PC-3 (cell line): Measurements from ENCODE around the gene PCNT.

Experiments used
- EZH2 ChIP-seq: fragments of 300-600 bp; sonication (generic); IDR thresholded peaks from one replicate; pipeline ENCODE4 v1.6.1; 2017; ENCODE audit warnings: antibody characterized with exemption, mild to moderate bottlenecking, low read length; ENCODE audit not compliant: unreplicated experiment
- TF ChIP-seq, protein P1 (sequence below): fragments of 300-600 bp; sonication (generic); conservative IDR thresholded peaks from 2 replicates; pipeline ENCODE4 v1.5.1; 2017; ENCODE audit warnings: antibody characterized with exemption, low read depth, mild to moderate bottlenecking, low read length

DNA sequence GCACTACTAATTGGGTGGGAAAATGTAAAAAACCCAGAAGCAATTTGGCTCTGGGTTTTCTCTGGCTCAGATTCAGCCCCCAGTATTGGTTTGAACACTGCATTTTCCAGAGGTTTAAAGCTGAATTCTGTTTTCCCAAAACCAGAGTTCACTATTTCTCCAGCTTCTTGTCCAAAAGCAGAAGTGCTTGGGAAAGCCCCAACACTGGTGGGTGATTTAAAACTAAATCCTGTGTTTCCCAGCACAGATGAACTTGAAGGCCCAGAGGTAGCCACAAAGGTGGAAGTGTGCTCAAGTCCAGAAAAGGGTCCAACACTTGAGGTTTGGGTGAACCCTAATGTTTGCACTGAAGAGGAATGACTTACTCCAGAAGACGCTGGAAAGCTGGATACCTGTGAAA lies 39.2 kb upstream of the PCNT start:
- TF ChIP-seq, protein P1, sequence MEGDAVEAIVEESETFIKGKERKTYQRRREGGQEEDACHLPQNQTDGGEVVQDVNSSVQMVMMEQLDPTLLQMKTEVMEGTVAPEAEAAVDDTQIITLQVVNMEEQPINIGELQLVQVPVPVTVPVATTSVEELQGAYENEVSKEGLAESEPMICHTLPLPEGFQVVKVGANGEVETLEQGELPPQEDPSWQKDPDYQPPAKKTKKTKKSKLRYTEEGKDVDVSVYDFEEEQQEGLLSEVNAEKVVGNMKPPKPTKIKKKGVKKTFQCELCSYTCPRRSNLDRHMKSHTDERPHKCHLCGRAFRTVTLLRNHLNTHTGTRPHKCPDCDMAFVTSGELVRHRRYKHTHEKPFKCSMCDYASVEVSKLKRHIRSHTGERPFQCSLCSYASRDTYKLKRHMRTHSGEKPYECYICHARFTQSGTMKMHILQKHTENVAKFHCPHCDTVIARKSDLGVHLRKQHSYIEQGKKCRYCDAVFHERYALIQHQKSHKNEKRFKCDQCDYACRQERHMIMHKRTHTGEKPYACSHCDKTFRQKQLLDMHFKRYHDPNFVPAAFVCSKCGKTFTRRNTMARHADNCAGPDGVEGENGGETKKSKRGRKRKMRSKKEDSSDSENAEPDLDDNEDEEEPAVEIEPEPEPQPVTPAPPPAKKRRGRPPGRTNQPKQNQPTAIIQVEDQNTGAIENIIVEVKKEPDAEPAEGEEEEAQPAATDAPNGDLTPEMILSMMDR: no peak
- no peak for TF ChIP-seq EZH2
